ENCODE measurements around the gene OVOL1. TPM values are rescaled to one million over a fixed set of nuclear protein-coding genes. Genes with fewer than 3 reads are reported as not detected.
"Not testable (repeated sequence)": the region's sequence is repeated elsewhere in the genome, so short reads cannot be mapped to it uniquely, and the experiment has no call there.

OVOL1 gene
- total RNA-seq, 2 donors from 2014 or later = 0.39 TPM; not detected in 1

DNA sequence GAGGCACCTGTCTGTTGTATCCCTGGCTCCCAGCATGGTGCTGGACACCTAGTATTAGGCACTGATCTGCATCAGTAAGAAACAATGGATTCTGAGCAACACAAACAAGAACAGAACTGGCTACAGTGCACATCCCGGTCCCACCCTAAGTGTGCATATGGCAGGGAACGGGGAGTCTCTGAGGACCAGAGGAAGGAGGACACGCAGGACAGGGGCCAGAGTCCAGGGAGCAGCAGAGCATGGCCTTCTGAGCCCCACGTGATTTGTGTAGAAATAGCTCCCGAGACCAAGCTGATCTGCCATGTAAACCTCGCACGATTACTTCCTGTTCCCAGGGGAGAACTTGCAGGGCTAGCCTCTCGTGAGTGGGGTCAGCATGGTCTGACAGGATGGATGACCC is 34.2 kb downstream of the OVOL1 start:
- H3K27me3 Mint-ChIP-seq = no peaks in the 10 kb centered on the region
- DNase-seq = no peak
- peaks cover 2% of the 10 kb centered on the region for H3K4me1 Mint-ChIP-seq
- H3K36me3 Mint-ChIP-seq (ENCODE audit: low read depth) = no peaks in the 10 kb centered on the region
- H3K4me3 Mint-ChIP-seq = no peak overlapping the region
- no peak for ATAC-seq
- no peak overlapping the region for H3K27ac Mint-ChIP-seq
- H3K9me3 ChIP-seq (ENCODE audit: control insufficient read depth, low read length, poor library complexity, severe bottlenecking) = no peaks in the 10 kb centered on the region

DNA sequence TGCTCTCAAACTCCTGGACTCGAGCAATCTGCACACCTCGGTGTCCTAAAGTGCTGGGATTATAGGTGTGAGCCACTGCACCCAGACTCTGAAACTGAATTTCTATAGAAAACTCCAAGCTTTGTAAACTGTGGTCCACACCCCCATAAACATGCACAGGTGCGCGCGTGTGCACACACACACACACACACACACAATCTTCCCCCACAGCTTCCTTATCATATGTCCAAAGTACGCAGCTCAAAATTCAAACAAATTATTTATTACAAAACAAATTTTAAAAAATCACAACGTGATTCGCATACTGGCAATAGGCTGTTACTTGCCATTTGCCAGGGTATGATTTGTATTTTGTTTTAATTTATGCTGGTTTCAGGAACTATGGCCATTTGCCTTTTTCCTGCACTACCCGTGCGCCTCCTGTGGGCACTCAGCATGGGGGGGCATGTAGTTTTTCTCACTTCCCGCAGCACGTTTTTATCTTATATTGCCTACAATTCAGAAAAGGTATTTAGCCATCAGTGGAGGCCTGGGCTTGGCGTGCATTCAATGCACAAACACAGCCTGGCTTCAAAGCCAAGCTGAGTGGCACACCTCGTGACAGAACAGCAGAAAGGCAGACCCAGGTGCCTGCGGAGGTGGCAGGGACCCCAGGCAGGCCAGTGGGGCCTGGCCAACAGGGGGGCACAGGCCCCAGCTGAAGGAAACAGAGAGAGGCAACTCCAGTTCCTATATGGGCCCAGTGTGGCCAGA is 36.1 kb downstream of the OVOL1 start:
- no peak for ATAC-seq
- Mint-ChIP-seq H3K27me3 (no peaks in the 10 kb centered on the region), H3K4me1 (no peaks in the 10 kb centered on the region), H3K27ac (no peak overlapping the region), H3K36me3 (ENCODE audit: low read depth) (no peaks in the 10 kb centered on the region), H3K4me3 (no peak overlapping the region)
- no peaks in the 10 kb centered on the region for H3K9me3 ChIP-seq (ENCODE audit: control insufficient read depth, low read length, poor library complexity, severe bottlenecking)
- DNase-seq = no peak

DNA sequence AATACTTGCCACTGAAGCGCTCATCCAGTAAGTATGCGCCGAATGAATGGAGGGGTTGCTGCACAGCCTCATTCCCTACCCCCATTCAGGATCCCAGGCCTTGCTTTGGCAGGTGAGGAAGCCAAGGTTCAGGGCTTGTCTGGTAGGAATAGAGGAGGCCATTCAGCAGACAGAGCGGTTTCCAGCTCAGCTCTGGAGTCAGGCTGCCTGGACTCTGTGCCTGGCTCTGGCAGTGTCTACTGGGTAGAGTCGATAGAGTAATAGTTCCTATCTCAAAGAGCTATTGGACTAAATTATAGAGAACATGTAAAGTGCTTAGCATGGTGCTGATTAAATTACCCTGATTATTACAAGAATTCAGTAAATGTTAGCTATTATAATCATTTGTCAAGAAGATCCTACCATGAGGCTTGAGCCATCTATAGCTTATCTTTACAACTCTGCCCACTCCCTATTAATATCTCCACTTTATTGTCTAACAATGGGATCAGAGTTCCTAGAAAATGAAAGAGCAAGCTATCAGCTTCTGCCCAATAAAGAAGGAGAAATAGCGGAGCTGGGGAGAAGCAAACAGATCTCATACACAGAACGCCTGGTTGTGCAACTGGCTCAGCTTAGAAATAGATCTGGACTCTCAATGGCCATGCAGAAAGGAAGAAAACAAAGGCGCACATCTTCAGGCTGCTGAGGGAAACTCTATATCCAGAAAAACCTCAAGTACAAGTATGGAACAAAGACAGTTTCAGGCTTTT is 40.3 kb downstream of the OVOL1 start:
- Mint-ChIP-seq H3K27me3 (peaks cover 4% of the 10 kb centered on the region), H3K36me3 (ENCODE audit: low read depth) (peaks cover 2% of the 10 kb centered on the region), H3K4me1 (peaks cover 7% of the 10 kb centered on the region), H3K4me3 (no peak overlapping the region), H3K27ac (no peak overlapping the region)
- ATAC-seq (no peak), DNase-seq (no peak)
- no peaks in the 10 kb centered on the region for H3K9me3 ChIP-seq (ENCODE audit: control insufficient read depth, low read length, poor library complexity, severe bottlenecking)

DNA sequence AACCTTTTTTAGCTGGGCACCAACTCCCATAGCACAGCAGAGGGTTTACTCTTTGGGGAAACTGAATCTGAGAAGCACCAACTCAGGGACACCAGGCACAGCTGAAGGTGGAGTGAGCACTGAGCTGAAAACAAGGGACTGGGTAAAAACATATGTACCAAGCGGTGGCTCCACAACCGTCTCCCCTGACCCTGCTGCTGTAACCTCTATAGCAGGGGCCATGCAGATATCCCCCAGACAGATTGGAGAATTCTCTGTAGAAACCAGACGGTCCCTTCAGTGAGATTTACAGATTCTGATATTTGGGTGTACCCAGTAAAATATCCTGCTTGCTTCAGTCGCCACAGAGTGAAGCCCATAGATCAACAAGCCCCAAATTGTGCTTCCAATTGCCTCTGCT is 42.6 kb downstream of the OVOL1 start:
- Mint-ChIP-seq H3K27me3 (peaks cover 4% of the 10 kb centered on the region), H3K4me1 (peaks cover 11% of the 10 kb centered on the region), H3K27ac (no peak overlapping the region), H3K4me3 (no peak overlapping the region), H3K36me3 (ENCODE audit: low read depth) (peaks cover 2% of the 10 kb centered on the region)
- no peak for DNase-seq
- ATAC-seq = no peak
- H3K9me3 ChIP-seq (ENCODE audit: control insufficient read depth, low read length, poor library complexity, severe bottlenecking) = no peaks in the 10 kb centered on the region

DNA sequence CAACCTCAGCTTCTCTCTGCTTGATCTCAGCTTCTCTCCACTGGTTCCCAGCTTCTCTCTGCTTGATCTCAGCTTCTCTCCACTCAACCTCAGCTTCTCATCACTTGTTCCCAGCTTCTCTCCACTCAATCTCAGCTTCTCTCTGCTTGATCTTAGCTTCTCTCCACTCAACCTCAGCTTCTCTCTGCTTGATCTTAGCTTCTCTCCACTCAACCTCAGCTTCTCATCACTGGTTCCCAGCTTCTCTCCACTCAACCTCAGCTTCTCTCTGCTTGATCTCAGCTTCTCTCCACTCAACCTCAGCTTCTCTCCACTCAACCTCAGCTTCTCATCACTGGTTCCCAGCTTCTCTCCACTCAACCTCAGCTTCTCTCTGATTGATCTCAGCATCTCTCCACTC is 45.4 kb downstream of the OVOL1 start:
- ATAC-seq; H3K27me3 Mint-ChIP-seq; H3K36me3 Mint-ChIP-seq (ENCODE audit: low read depth); H3K27ac Mint-ChIP-seq; H3K9me3 ChIP-seq (ENCODE audit: control insufficient read depth, low read length, poor library complexity, severe bottlenecking); DNase-seq: not testable (repeated sequence)
- Mint-ChIP-seq H3K4me1 (peaks cover 11% of the 10 kb centered on the region), H3K4me3 (peak overlapping the region; percentile 3)

DNA sequence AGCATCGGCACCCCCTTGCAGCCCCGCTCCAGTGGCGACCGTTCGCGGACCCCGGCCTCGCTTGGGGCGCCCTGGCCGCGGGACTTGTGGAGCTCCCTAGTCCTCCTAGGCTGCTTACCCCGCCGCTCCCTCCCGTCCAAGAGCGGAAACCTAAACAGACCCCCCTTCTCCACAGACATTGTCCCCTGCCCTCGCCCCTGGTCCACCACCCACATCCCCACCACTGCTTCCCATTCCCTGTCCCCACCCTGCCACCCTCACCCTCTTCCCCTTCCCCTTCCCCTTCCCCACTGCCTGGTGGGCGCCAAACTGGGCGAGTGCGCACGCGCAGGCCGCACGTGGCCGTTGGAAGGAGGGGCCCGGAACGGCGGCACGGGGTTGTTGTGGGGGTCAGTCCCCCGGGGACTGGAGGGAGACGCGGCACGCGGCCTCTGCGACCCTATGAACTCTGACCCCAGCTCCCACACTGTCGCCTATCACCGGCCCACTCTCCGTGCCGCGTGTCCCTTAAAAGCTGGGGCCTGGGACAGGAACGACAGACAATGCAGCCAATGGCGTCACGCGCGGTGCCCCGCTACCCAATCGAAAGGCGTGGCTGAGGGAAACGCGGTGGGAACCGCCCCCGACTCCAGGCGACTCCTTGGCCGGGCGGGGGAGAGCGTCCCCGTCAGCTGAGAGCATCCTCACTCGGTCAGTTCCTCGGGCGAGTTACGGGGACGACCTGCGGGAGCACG is 46.6 kb downstream of the OVOL1 start, which contains the start of gene SNX32:
Gene SNX32 (plus strand): TSS at position 667 of the 734 bp plus-strand sequence. CDS start 103 bp downstream, outside the sequence.
- Mint-ChIP-seq H3K4me1 (peaks cover 11% of the 10 kb centered on the region), H3K36me3 (ENCODE audit: low read depth) (peaks cover 2% of the 10 kb centered on the region), H3K27me3 (peaks cover 4% of the 10 kb centered on the region), H3K27ac (no peak within 1 kb of the TSS), H3K4me3 (no peak within 1 kb of the TSS)
- H3K9me3 ChIP-seq (ENCODE audit: control insufficient read depth, low read length, poor library complexity, severe bottlenecking) = no peaks in the 10 kb centered on the region
- DNase-seq (peak; percentile 85 to 91 (median 86)), ATAC-seq (peak; percentile 100)

DNA sequence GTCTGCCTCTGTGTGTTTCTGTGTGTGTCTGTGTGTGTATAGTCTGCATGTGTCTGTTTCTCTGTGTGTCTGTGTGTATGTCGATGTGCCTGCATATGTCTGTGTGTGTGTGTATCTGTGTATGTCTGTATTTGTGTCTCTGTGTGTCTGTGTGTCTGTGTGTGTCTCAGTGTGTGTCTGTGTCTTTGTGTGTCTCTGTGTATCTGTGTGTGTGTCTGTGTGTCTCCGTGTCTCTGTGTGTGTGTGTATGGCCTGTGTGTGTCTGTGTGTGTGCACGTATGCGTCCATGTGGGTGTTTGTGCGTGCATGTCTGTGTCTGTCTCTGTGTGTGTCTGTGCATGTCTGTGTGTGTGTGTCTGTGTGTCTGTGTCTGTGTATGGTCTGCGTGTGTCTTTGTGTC is 47.3 kb downstream of the OVOL1 start:
- Mint-ChIP-seq H3K4me1 (peaks cover 11% of the 10 kb centered on the region), H3K36me3 (ENCODE audit: low read depth) (peaks cover 2% of the 10 kb centered on the region), H3K27me3 (peaks cover 4% of the 10 kb centered on the region), H3K27ac (no peak overlapping the region), H3K4me3 (no peak overlapping the region)
- H3K9me3 ChIP-seq (ENCODE audit: control insufficient read depth, low read length, poor library complexity, severe bottlenecking) = no peaks in the 10 kb centered on the region
- DNase-seq = no peak
- ATAC-seq = no peak

- H3K36me3 Mint-ChIP-seq (ENCODE audit: low read depth) = no peaks in the 10 kb centered on the region
- H3K4me1 Mint-ChIP-seq = no peaks in the 10 kb centered on the region
- no peak for ATAC-seq
- no peaks in the 10 kb centered on the region for H3K27me3 Mint-ChIP-seq
- DNase-seq = no peak
- H3K9me3 ChIP-seq (ENCODE audit: control insufficient read depth, low read length, poor library complexity, severe bottlenecking) = no peaks in the 10 kb centered on the region
- H3K4me3 Mint-ChIP-seq = no peak overlapping the region
- no peak overlapping the region for H3K27ac Mint-ChIP-seq
These were observed 55.3 kb downstream of the OVOL1 start for GRCh38 chr11:65842144-65842543.

GRCh38 chr11:65843811-65844210 is 56.9 kb downstream of the OVOL1 start:
- ATAC-seq = no peak
- no peak overlapping the region for H3K4me3 Mint-ChIP-seq
- no peak overlapping the region for H3K27ac Mint-ChIP-seq
- no peaks in the 10 kb centered on the region for H3K36me3 Mint-ChIP-seq (ENCODE audit: low read depth)
- no peaks in the 10 kb centered on the region for H3K27me3 Mint-ChIP-seq
- no peak for DNase-seq
- H3K9me3 ChIP-seq (ENCODE audit: control insufficient read depth, low read length, poor library complexity, severe bottlenecking) = no peaks in the 10 kb centered on the region
- H3K4me1 Mint-ChIP-seq = peaks cover 3% of the 10 kb centered on the region

DNA sequence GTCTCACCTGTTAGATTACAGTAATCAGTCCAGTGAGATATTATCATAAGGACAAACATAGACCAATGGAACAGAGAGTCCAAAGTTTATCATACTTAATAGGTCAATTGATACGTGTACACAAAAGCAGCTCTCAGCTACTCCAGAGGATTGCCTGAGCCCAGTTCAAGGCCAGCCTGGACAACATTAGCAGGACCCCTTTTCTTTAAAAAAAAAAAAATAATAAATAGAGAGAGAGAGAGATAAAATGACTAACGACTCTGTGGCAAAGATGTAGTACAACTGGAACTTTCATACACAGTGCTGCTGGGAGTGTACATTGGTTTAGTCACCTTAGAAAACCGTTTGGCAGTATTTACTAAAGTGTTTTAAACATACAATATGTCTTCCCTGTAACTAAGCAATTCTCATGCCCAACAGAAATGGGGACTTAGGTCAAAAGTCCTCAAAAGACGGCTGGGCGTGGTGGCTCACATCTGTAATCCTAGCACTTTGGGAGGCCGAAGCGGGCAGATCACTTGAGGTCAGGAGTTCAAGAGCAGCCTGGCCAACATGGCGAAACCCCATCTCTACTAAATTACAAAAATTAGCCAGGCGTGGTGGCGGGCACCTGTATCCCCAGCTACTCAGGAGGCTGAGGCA is 57.5 kb downstream of the OVOL1 start:
- H3K27me3 Mint-ChIP-seq = no peaks in the 10 kb centered on the region

More for the DNA sequence above, 57.5 kb downstream of the OVOL1 start:
- no peaks in the 10 kb centered on the region for H3K9me3 ChIP-seq (ENCODE audit: control insufficient read depth, low read length, poor library complexity, severe bottlenecking)
- H3K4me3 Mint-ChIP-seq = no peak overlapping the region
- H3K4me1 Mint-ChIP-seq = peaks cover 3% of the 10 kb centered on the region
- ATAC-seq (no peak), DNase-seq (no peak)
- H3K36me3 Mint-ChIP-seq (ENCODE audit: low read depth) = no peaks in the 10 kb centered on the region
- H3K27ac Mint-ChIP-seq = no peak overlapping the region
